Thyroid gland (tissue), 4 donors: ENCODE results near the gene TBPL2.

Source experiments
- CTCF ChIP-seq, 6 experiments: fragments of 200-600 bp in 3 of 6; fragments of 450-650 bp in 3 of 6; sonication (generic) in 3 of 6; IDR thresholded peaks; one replicate each; pipeline ENCODE4 v1.5.1; 2016 to 2019; ENCODE audit warnings: antibody characterized with exemption in 6 of 6, mild to moderate bottlenecking in 2 of 6, inconsistent platforms in 1 of 6, moderate library complexity in 1 of 6
- POLR2A ChIP-seq, 2 donors: fragments of 450-650 bp; IDR thresholded peaks; one replicate each; pipeline ENCODE4 v1.6.1; 2017; ENCODE audit warnings: antibody characterized with exemption in 2 of 2, mild to moderate bottlenecking in 2 of 2, moderate library complexity in 1 of 2

GRCh38 chr14:55454264-55455002, 14.0 kb upstream of the TBPL2 start:
- TF ChIP-seq CTCF (IDR thresholded peaks at IDR 0.05): no peak
- TF ChIP-seq POLR2A (IDR thresholded peaks at IDR 0.05): no peak
